GM13976 (cell line): ENCODE measurements around the gene ASPRV1.

Experiments
- DNase-seq: peaks from one replicate; pipeline ENCODE4 v3.0.0; 2012; ENCODE audit warnings: low spot score
- CTCF ChIP-seq: IDR thresholded peaks from 2 replicates; pipeline ENCODE4 v1.5.1; 2012; ENCODE audit warnings: borderline replicate concordance, mild to moderate bottlenecking; ENCODE audit not compliant: insufficient read depth; ENCODE audit errors: extremely low read depth, missing control alignments, control extremely low read depth
- in situ Hi-C: fragments of 300-500 bp; cut with MboI; formaldehyde crosslinking; loops from one replicate; pipeline ENCODE4 v1.12.0; 2022; ENCODE audit warnings: low sequenced_read_pairs, mixed read lengths, inconsistent platforms; ENCODE audit not compliant: unreplicated experiment

ASPRV1 gene

GRCh38 chr2:69932596-69932922 lies 28.9 kb downstream of the ASPRV1 start:
- in situ Hi-C loops = no loop called here
- DNase-seq = no peak
- no peak for TF ChIP-seq CTCF

GRCh38 chr2:69931832-69932595 lies 29.4 kb downstream of the ASPRV1 start:
- DNase-seq = no peak
- in situ Hi-C loops = no loop called here
- TF ChIP-seq CTCF = no peak

- in situ Hi-C loops = no loop called here
- TF ChIP-seq CTCF = no peak
- DNase-seq = no peak
These were observed 34.4 kb downstream of the ASPRV1 start for GRCh38 chr2:69926849-69927515.

- TF ChIP-seq CTCF = no peak
- in situ Hi-C loops = loop anchor here (25.0 kb wide), 1 partner anchor 364 kb away; the partner anchor contains the start of gene SNRPG
- DNase-seq = no peak
These were observed 38.3 kb downstream of the ASPRV1 start for GRCh38 chr2:69923116-69923515.

- no peak for TF ChIP-seq CTCF
- DNase-seq = no peak
- in situ Hi-C loops = loop anchor here (10.0 to 25.0 kb wide), 3 partner anchors 146 to 369 kb away; partner anchors contain the start of gene SNRPG
These were observed 43.0 kb downstream of the ASPRV1 start for GRCh38 chr2:69918401-69918800.

GRCh38 chr2:69917852-69918251 lies 43.6 kb downstream of the ASPRV1 start:
- in situ Hi-C loops = loop anchor here (10.0 to 25.0 kb wide), 3 partner anchors 147 to 369 kb away; partner anchors contain the start of gene SNRPG
- no peak for TF ChIP-seq CTCF
- DNase-seq = no peak

- no peak for DNase-seq
- no peak for TF ChIP-seq CTCF
- in situ Hi-C loops = loop anchor here (10.0 to 25.0 kb wide), 3 partner anchors 149 to 371 kb away; partner anchors contain the start of gene SNRPG
These were observed 45.3 kb downstream of the ASPRV1 start for GRCh38 chr2:69916106-69916505.
